ENCODE measurements around the gene SLC7A9.
A peak's percentile ranks its signal among the peaks of the same experiment; 100 is the strongest.

Gene SLC7A9

GRCh38 chr19:32880622-32881021, 11.1 kb upstream of the SLC7A9 start:
- no peak for TF ChIP-seq CTCF (IDR thresholded peaks at IDR 0.05; ENCODE audit: low read depth, low read length, missing control alignments)
- Histone ChIP-seq H3K36me3 (replicated peaks) (no peaks in the 10 kb centered on the region), H3K27ac (no peak overlapping the region), H3K27me3 (replicated peaks) (no peaks in the 10 kb centered on the region), H3K4me3 (ENCODE audit: low read depth, low read length) (no peak overlapping the region)
- in situ Hi-C loops (cut with HindIII; ENCODE audit: low pct_ligation_motif_present, low sequenced_read_pairs), result no loop called here
- DNase-seq, result no peak

- DNase-seq, result no peak
- H3K27ac ChIP-seq, result no peak overlapping the region
- H3K36me3 ChIP-seq (replicated peaks), result no peaks in the 10 kb centered on the region
- no peak overlapping the region for H3K4me3 ChIP-seq (ENCODE audit: low read depth, low read length)
- no peaks in the 10 kb centered on the region for H3K27me3 ChIP-seq (replicated peaks)
- in situ Hi-C loops (cut with HindIII; ENCODE audit: low pct_ligation_motif_present, low sequenced_read_pairs), result no loop called here
- TF ChIP-seq CTCF (IDR thresholded peaks at IDR 0.05; ENCODE audit: low read depth, low read length, missing control alignments), result no peak
Measured at GRCh38 chr19:32879741-32880140, 10.2 kb upstream of the SLC7A9 start.

GRCh38 chr19:32878988-32879387, 9.4 kb upstream of the SLC7A9 start:
- Histone ChIP-seq H3K27me3 (replicated peaks) (no peaks in the 10 kb centered on the region), H3K36me3 (replicated peaks) (no peaks in the 10 kb centered on the region), H3K27ac (no peak overlapping the region), H3K4me3 (ENCODE audit: low read depth, low read length) (no peak overlapping the region)
- DNase-seq, result no peak
- TF ChIP-seq CTCF (IDR thresholded peaks at IDR 0.05; ENCODE audit: low read depth, low read length, missing control alignments), result no peak
- in situ Hi-C loops (cut with HindIII; ENCODE audit: low pct_ligation_motif_present, low sequenced_read_pairs), result no loop called here

GRCh38 chr19:32877977-32878745, 8.6 kb upstream of the SLC7A9 start:
- Histone ChIP-seq H3K27me3 (replicated peaks) (no peaks in the 10 kb centered on the region), H3K36me3 (replicated peaks) (no peaks in the 10 kb centered on the region), H3K27ac (no peak overlapping the region), H3K4me3 (ENCODE audit: low read depth, low read length) (no peak overlapping the region)
- in situ Hi-C loops (cut with HindIII; ENCODE audit: low pct_ligation_motif_present, low sequenced_read_pairs), result no loop called here
- TF ChIP-seq CTCF (IDR thresholded peaks at IDR 0.05; ENCODE audit: low read depth, low read length, missing control alignments), result no peak
- DNase-seq, result no peak

GRCh38 chr19:32877323-32877912, 7.9 kb upstream of the SLC7A9 start:
- Histone ChIP-seq H3K27ac (peak overlapping the region; percentile 54), H3K27me3 (replicated peaks) (no peaks in the 10 kb centered on the region), H3K36me3 (replicated peaks) (no peaks in the 10 kb centered on the region), H3K4me3 (ENCODE audit: low read depth, low read length) (no peak overlapping the region)
- in situ Hi-C loops (cut with HindIII; ENCODE audit: low pct_ligation_motif_present, low sequenced_read_pairs), result no loop called here
- no peak for DNase-seq
- TF ChIP-seq CTCF (IDR thresholded peaks at IDR 0.05; ENCODE audit: low read depth, low read length, missing control alignments), result no peak

Data from brain microvascular endothelial cell (primary cell).